Fibroblast of lung (primary cell): Measurements from ENCODE around the gene RENBP.

ENCODE experiments used
- CTCF ChIP-seq, 2 donors: IDR thresholded peaks in 1 of 2; conservative IDR thresholded peaks in 1 of 2; 1 replicate in 1 of 2; 2 replicates in 1 of 2; pipeline ENCODE4 v1.5.1; 2011 to 2012; ENCODE audit warnings: low read length in 2 of 2, control low read depth in 1 of 2, inconsistent platforms in 1 of 2, low read depth in 1 of 2, mild to moderate bottlenecking in 1 of 2
- EZH2 ChIP-seq: IDR thresholded peaks from 2 replicates; pipeline ENCODE4 v1.5.1; 2012; ENCODE audit warnings: low read length, control low read depth, mild to moderate bottlenecking; ENCODE audit errors: missing control alignments

GRCh38 chrX:153885968-153886903 is 58.2 kb downstream of the RENBP start, which contains the start of gene L1CAM:
- TF ChIP-seq CTCF (conservative IDR thresholded peaks at IDR 0.05 in 1 of 2, IDR thresholded peaks at IDR 0.05 in 1 of 2; ENCODE audit: low read depth in 1 of 2, low read length in 2 of 2) (no peak), EZH2 (peak; percentile 62)
